Keratinocyte (primary cell): ENCODE results near the gene PLXDC1.
"Not testable (repeated sequence)": the region's sequence is repeated elsewhere in the genome, so short reads cannot be mapped to it uniquely, and the experiment has no call there.

Source experiments
- CTCF ChIP-seq, 3 experiments: IDR thresholded peaks in 1 of 3; conservative IDR thresholded peaks in 1 of 3; optimal IDR thresholded peaks in 1 of 3; 2 replicates in 2 of 3; 3 replicates in 1 of 3; pipeline versions ENCODE3 to v1.5.1; 2011; ENCODE audit warnings: low read length in 3 of 3, mild to moderate bottlenecking in 3 of 3, moderate library complexity in 2 of 3, control low read depth in 1 of 3, inconsistent platforms in 1 of 3; ENCODE audit not compliant: insufficient read depth in 2 of 3; ENCODE audit errors: extremely low read depth in 1 of 3
- EZH2 ChIP-seq: IDR thresholded peaks from one replicate; pipeline ENCODE4 v1.6.1; 2012; ENCODE audit warnings: inconsistent platforms, mild to moderate bottlenecking, low read length, moderate library complexity

GRCh38 chr17:39129544-39129943, 21.9 kb downstream of the PLXDC1 start:
- not testable (repeated sequence) for TF ChIP-seq CTCF (optimal IDR thresholded peaks at IDR 0.05 in 1 of 3, IDR thresholded peaks at IDR 0.05 in 1 of 3, conservative IDR thresholded peaks at IDR 0.05 in 1 of 3; ENCODE audit: extremely low read depth in 1 of 3, insufficient read depth in 2 of 3, low read length in 3 of 3); EZH2
